RPMI7951 (cell line): ENCODE results near the gene HRH2. TPM values are rescaled to one million over a fixed set of nuclear protein-coding genes. Genes with fewer than 3 reads are reported as not detected.
"Not testable (repeated sequence)": the region's sequence is repeated elsewhere in the genome, so short reads cannot be mapped to it uniquely, and the experiment has no call there.

Source experiments
- DNase-seq: peaks from one replicate; pipeline ENCODE4 v3.0.0-alpha.2; 2012; ENCODE audit warnings: low read depth
- total RNA-seq: library from RNA; depleted of rRNA; stranded (reverse); fragments of >200 nt; shearing (Covaris generic); gene quantifications from 2 replicates; pipeline ENCODE4 v1.2.3, GENCODE V29; 2014; rRNA removed

HRH2 gene
- total RNA-seq: 4.4 and 5.3 TPM in 2 replicates

GRCh38 chr5:175657593-175658271 lies at the start of gene HRH2:
Gene HRH2 (plus strand): TSS chr5:175658071. CDS start chr5:175683234, 25,163 bp downstream.
- DNase-seq: peak; percentile 69

- DNase-seq: no peak
Observed at GRCh38 chr5:175609526-175609925, 48.3 kb upstream of the HRH2 start.

- DNase-seq: no peak
Observed at GRCh38 chr5:175610381-175610780, 47.5 kb upstream of the HRH2 start.

- no peak for DNase-seq
Observed at GRCh38 chr5:175610898-175611297, 47.0 kb upstream of the HRH2 start.

GRCh38 chr5:175614223-175614815 lies 43.6 kb upstream of the HRH2 start:
- peak; percentile 15 for DNase-seq

- DNase-seq: no peak
Observed at GRCh38 chr5:175614861-175615260, 43.0 kb upstream of the HRH2 start.

- DNase-seq: no peak
Observed at GRCh38 chr5:175616083-175616482, 41.8 kb upstream of the HRH2 start.

- not testable (repeated sequence) for DNase-seq
Observed at GRCh38 chr5:175616527-175616926, 41.3 kb upstream of the HRH2 start.

DNA sequence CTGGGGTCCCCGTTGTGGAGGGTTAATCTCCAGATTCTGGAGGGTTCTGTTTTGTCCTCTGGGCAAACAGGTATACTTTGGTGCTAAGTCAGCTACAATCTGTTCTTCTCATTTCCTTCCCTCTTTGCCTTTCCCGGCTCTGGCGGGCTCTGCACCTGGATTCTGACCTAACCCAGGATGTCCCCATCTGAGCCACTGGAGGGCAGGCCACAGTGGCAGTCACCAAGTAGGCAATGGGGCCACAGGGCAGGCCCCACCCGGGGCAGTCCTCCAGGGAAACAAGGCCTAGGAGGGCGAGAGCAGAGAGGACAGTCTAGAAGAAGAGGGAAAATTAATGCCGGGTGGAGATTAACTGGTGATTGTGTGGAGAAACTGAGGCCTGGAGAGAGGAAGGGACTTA lies 40.4 kb upstream of the HRH2 start:
- DNase-seq: no peak

DNA sequence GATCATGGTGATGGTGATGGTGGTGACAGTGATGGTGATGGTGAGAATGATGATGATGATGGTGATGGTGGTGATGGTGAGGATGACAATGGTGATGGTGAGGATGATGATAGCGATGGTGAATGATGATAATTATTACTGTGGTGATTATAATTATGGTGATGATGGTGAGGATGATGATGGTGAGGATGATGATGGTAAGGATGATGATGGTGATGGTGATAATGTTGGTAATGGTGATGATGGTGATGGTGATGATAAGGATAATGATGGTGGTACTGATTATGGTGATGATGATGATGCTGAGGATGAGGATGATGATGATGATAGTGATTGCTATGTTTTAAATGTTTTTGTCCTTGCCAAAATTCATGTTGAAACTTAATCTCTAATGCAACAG lies 37.3 kb upstream of the HRH2 start:
- no peak for DNase-seq

- no peak for DNase-seq
Observed at GRCh38 chr5:175621971-175622370, 35.9 kb upstream of the HRH2 start.

GRCh38 chr5:175623088-175623487 lies 34.8 kb upstream of the HRH2 start:
- no peak for DNase-seq

DNA sequence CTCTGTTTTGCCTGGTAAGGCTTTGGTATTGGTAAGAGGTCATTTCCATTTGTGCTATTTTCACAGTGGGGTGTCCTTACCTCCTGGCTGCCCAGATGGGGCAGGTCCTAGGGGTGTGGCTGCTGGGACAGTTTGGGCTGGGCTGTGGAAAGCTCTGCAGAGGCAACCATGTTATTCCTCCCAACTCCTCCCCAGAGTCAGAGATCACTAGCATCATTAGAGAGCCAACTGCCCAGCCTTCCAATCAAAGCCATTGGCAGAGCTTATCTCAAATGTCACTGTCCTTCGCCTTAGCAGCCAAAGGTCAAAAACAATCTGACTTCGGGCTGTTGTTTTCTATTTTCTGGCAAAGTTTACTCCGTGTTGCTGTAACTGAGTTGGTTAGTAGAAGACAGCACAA lies 33.6 kb upstream of the HRH2 start:
- no peak for DNase-seq

DNA sequence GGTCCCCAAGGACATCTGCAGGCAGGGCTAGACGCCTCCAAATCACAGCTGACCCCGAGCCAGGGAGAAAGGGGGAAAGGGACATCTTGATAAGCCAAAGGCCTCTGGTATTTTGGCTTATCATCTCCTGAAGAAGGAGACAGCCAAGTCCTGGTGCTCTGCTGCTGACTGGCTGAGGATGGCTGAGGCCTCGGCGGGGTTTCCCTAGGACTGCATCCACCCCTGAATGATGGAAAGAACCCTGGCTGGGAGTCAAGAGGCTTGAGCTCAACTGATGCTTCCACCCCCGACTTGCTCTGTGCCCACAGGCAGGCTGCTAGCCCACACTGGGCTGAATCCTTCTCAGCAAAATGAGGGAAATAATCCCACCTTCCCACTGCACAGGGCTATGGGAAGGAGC lies 30.9 kb upstream of the HRH2 start:
- DNase-seq: no peak

DNA sequence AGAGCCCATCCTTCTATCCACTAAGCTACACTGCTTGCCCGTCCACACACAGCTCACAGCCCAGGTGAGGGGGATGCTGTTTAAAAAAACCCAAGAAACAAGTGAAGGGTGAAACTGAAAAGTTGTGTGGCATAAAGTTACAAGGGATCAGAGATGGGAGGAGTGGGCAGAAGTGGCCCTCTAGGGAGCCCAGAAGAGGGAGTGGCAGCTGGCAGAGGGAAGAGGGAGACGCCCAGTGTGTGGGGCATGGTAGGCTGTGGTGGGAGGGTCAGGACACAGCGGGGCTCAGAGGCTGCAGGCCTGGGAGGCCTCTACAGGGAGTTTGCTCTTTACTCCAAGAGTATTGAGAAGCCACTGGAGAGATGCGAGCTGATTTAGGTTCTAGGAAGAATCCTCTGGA lies 30.1 kb upstream of the HRH2 start:
- DNase-seq: no peak

- no peak for DNase-seq
Observed at GRCh38 chr5:175628668-175629067, 29.2 kb upstream of the HRH2 start.

GRCh38 chr5:175629261-175629660 lies 28.6 kb upstream of the HRH2 start:
- DNase-seq: no peak

DNA sequence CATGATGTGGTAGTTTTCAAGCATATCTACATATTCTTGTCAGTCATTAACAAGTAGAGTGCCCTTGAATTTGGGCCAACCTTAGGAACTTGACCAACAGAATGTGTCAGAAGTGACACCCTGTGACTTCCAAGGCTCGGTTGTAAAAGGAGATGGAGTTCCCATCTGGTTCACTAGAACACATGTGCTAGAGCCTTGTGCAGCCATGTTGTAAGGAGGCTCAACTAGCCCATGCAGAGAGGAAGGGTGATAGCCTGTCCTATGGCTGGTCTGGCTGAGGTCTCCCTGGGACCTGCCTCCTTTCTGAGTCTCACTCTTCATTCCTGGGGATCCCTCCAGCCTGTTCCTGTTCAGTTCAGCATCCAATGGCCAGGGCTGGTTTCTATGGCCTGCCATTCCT lies 28.1 kb upstream of the HRH2 start:
- DNase-seq: no peak

DNA sequence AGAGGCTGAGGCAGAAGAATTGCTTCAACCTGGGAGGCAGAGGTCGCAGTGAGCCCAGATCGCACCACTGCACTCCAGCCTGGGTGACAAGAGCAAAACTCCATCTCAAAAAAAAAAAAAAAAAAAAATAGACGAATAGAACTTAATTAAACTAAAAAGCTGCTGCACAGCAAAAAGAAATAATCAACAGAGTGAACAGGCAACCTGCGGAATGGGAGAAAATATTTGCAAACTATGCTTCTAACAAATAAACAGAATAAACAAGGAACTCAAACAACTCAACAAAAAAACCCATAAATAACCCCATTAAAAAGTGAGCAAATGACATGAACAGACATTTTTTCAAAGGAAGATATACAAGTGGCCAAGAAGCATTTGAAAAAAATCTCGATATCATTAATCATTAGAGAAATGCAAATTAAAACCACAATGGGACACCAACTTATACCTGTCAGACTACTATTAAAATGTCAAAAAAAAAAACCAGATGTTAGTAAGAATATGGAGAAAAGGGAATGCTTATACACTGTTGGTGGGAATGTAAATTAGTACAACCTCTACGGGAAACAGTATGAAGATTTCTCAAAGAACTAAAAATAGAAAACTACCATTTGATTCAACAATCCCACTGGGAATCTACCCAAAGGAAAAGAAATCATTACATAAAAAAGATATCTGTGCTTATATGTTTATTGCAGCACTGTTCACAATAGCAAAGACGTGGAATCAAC lies 21.9 kb upstream of the HRH2 start:
- no peak for DNase-seq

DNA sequence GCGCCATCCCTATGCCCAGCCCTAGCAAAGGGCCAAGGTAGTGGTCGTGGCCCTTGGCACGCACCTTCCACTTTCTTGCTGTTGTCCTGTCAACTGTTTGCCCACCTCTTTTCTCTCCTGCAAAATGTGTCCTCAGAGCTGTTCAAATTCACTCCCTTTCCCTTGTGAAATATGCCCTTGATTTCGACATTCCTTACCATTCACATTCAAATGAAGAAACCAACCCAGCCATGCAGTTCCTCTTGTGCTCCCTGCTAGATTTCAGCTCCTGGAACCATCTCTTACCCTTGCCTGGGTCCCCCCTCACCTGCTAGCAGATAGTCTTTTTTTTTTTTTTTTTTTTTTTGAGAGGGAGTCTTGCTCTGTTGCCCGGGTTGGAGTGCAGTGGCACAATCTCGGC lies 19.6 kb upstream of the HRH2 start:
- no peak for DNase-seq

DNA sequence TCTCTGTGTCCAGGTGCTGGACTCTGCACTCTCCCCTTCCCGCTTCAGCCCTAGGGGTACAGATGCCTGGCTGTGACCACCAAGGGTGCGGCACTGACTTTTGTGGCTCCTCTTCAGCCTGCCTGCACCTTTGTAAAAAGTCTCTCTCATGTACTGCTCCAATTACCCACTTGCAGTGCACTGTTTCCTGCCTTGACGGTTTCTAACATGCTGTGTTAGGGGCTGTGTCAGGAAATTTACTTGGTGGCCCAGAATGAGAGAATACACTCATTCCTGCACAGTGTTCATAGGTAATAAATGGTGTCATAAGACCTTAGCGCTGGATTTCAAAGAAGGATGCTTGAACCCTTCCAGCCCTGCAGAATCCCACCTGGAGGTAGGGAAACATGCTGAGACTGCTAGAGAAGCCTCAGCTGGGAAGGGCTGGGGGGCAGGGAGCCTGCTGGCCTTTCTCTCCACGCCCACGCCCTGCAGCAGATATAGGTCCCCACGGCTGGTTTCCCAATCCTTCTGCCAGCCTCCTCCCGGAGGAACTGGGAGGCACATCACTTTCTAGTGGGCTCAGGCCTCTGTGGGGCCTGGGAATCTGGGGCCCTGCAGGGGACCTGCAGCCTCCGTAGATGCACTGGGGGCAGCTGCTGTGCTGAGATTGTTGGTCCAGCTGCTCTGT lies 17.6 kb upstream of the HRH2 start:
- DNase-seq: no peak

DNA sequence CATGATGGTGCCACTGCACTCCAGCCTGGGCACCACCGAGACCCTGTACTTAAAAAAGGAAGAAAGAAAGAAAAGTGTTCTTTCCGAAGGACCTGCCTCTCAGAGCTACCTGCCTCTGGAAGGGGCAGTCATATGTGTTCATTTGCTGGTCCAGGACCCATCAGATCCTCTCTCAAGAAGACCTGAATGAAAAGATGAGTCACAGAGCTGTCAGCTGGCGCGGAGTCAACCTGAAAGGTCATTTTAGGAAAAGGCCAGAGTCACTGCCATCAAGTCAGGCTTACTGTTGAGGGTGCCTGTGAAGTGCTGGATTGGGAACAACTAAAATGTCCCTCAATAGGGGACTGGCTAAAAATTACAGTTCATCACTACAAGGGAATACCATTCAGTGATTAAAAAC lies 14.9 kb upstream of the HRH2 start:
- no peak for DNase-seq

DNA sequence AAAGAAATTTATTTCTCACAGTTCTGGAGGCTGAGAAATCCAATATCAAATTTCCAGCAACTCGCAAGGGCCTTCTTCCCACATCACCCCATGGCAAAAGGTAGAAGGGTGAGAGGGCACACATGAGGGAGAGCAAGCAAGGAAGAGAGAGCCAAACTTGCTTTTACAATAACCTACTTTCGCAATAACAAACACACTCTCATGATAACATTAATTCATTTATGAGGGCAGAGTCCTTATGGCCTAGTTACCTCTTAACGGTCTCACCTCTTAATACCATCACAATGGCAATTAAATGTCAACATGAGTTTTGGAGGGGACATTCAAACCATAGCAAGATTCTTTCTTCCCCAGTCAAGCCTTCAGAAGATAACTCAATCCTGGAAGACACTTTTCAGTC lies 11.6 kb upstream of the HRH2 start:
- DNase-seq: no peak
